Measurements from ENCODE around the gene C12orf75. TPM values are rescaled to one million over a fixed set of nuclear protein-coding genes. Genes with fewer than 3 reads are reported as not detected.
"Not testable (repeated sequence)": the region's sequence is repeated elsewhere in the genome, so short reads cannot be mapped to it uniquely, and the experiment has no call there.

The C12orf75 gene
- total RNA-seq, 4 donors from 2014 or later: 8.5 to 56.3 (median 13.7) TPM

- Histone ChIP-seq H3K36me3 (no peaks in the 10 kb centered on the region), H3K9me3 (peaks cover 0 to 15% (median 6%) of the 10 kb centered on the region in 3 donors), H3K27me3 (no peaks in the 10 kb centered on the region), H3K4me3 (no peak overlapping the region), H3K27ac (no peak overlapping the region), H3K4me1 (peaks cover 0 to 13% (median 0%) of the 10 kb centered on the region in 3 donors)
- no peak for DNase-seq
- WGBS, 2 donors: 84 to 94% methylated on average over 2 of the region's 2 CpGs
- no peak for TF ChIP-seq POLR2A (IDR thresholded peaks at IDR 0.05)
- TF ChIP-seq CTCF (IDR thresholded peaks at IDR 0.05): no peak
- intact Hi-C loops (cut with DNase I): no loop called here
Observed at GRCh38 chr12:105294161-105294560, 36.3 kb upstream of the C12orf75 start.

GRCh38 chr12:105294886-105295479, 35.5 kb upstream of the C12orf75 start:
- no peaks in the 10 kb centered on the region for H3K27me3 ChIP-seq
- WGBS, 2 donors: 70 to 71% methylated on average over 4 of the region's 4 CpGs
- intact Hi-C loops (cut with DNase I): no loop called here

GRCh38 chr12:105296116-105297089, 34.1 kb upstream of the C12orf75 start:
- H3K27ac ChIP-seq: no peak overlapping the region
- H3K4me3 ChIP-seq: no peak overlapping the region
- peaks cover 0 to 24% (median 6%) of the 10 kb centered on the region in 3 donors for H3K9me3 ChIP-seq
- intact Hi-C loops (cut with DNase I): no loop called here
- TF ChIP-seq POLR2A (IDR thresholded peaks at IDR 0.05) (no peak), CTCF (IDR thresholded peaks at IDR 0.05) (no peak)
- 31 to 42% methylated on average over 8 of the region's 8 CpGs for WGBS, 2 donors
- no peaks in the 10 kb centered on the region for H3K36me3 ChIP-seq
- peaks cover 0 to 13% (median 0%) of the 10 kb centered on the region in 3 donors for H3K4me1 ChIP-seq
- H3K27me3 ChIP-seq: no peaks in the 10 kb centered on the region
- DNase-seq: no peak

More at GRCh38 chr12:105294886-105295479, 35.5 kb upstream of the C12orf75 start:
- Histone ChIP-seq H3K27ac (no peak overlapping the region), H3K36me3 (no peaks in the 10 kb centered on the region), H3K4me1 (peaks cover 0 to 13% (median 0%) of the 10 kb centered on the region in 3 donors), H3K9me3 (peaks cover 0 to 21% (median 6%) of the 10 kb centered on the region in 3 donors), H3K4me3 (no peak overlapping the region)
- TF ChIP-seq POLR2A (IDR thresholded peaks at IDR 0.05) (no peak), CTCF (IDR thresholded peaks at IDR 0.05) (no peak)
- DNase-seq: no peak

GRCh38 chr12:105300883-105301282, 29.6 kb upstream of the C12orf75 start:
- WGBS, 2 donors: 89 to 90% methylated on average over 6 of the region's 6 CpGs
- TF ChIP-seq CTCF (IDR thresholded peaks at IDR 0.05) (no peak), POLR2A (IDR thresholded peaks at IDR 0.05) (no peak)
- Histone ChIP-seq H3K27me3 (no peaks in the 10 kb centered on the region), H3K9me3 (peaks cover 0 to 24% (median 6%) of the 10 kb centered on the region in 3 donors), H3K4me3 (no peak overlapping the region), H3K4me1 (peaks cover 0 to 19% (median 0%) of the 10 kb centered on the region in 3 donors), H3K36me3 (no peaks in the 10 kb centered on the region), H3K27ac (no peak overlapping the region)
- intact Hi-C loops (cut with DNase I): no loop called here
- DNase-seq: no peak

- TF ChIP-seq CTCF (IDR thresholded peaks at IDR 0.05) (no peak), POLR2A (IDR thresholded peaks at IDR 0.05) (no peak)
- H3K4me3 ChIP-seq: no peak overlapping the region
- no peak overlapping the region for H3K27ac ChIP-seq
- intact Hi-C loops (cut with DNase I): no loop called here
- peaks cover 0 to 24% (median 6%) of the 10 kb centered on the region in 3 donors for H3K9me3 ChIP-seq
- H3K4me1 ChIP-seq: peaks cover 0 to 11% (median 0%) of the 10 kb centered on the region in 3 donors
- WGBS, 2 donors: 56 to 63% methylated on average over 5 of the region's 5 CpGs
- no peak for DNase-seq
- H3K27me3 ChIP-seq: no peaks in the 10 kb centered on the region
- H3K36me3 ChIP-seq: no peaks in the 10 kb centered on the region
Observed at GRCh38 chr12:105301696-105302095, 28.8 kb upstream of the C12orf75 start.

GRCh38 chr12:105302986-105303385, 27.5 kb upstream of the C12orf75 start:
- H3K36me3 ChIP-seq; intact Hi-C loops (cut with DNase I): not testable (repeated sequence)
- 52 to 74% methylated on average over 6 to 7 of the region's 7 CpGs for WGBS, 2 donors

GRCh38 chr12:105304626-105305025, 25.9 kb upstream of the C12orf75 start:
- intact Hi-C loops (cut with DNase I); DNase-seq: not testable (repeated sequence)
- WGBS, 2 donors: 95% methylated on average over 2 of the region's 2 CpGs; no CpG with 5 or more reads in 1 of the 2 donors

More at GRCh38 chr12:105302986-105303385, 27.5 kb upstream of the C12orf75 start:
- not testable (repeated sequence) for H3K27me3 ChIP-seq, DNase-seq, H3K4me3 ChIP-seq, H3K27ac ChIP-seq
- H3K4me1 ChIP-seq: peaks cover 0 to 17% (median 0%) of the 10 kb centered on the region in 3 donors
- H3K9me3 ChIP-seq: peaks cover 0 to 22% (median 5%) of the 10 kb centered on the region in 3 donors

More at GRCh38 chr12:105304626-105305025, 25.9 kb upstream of the C12orf75 start:
- H3K9me3 ChIP-seq, H3K4me3 ChIP-seq, H3K36me3 ChIP-seq, H3K27ac ChIP-seq, H3K27me3 ChIP-seq: not testable (repeated sequence)
- H3K4me1 ChIP-seq: peaks cover 0 to 28% (median 3%) of the 10 kb centered on the region in 3 donors
